HEK293 (cell line): ENCODE data around the gene C2orf49.

ENCODE experiments used
- CTCF ChIA-PET: fragments of 350-600 bp; formaldehyde crosslinking; extraction: SDS; loops from one replicate; lab custom pipeline; 2021; ENCODE audit warnings: antibody characterized with exemption; lab: Yijun Ruan, JAX
- POLR2A ChIA-PET: fragments of 300-600 bp; formaldehyde crosslinking; extraction: SDS; loops from one replicate; lab custom pipeline; 2020; ENCODE audit warnings: antibody characterized with exemption, inconsistent platforms; lab: Yijun Ruan, JAX
- H3K27ac ChIP-seq: fragments of 200-500 bp; sonication (Bioruptor generic); 2 replicates; pipeline ENCODE4 v1.5.1; 2014; ENCODE audit warnings: low read depth, low read length, control low read depth, inconsistent platforms; ENCODE audit errors: extremely low read depth
- H3K36me3 ChIP-seq, 2 experiments: fragments of 200-500 bp in 1 of 2; sonication (Bioruptor generic) in 1 of 2; 1 replicate in 1 of 2; 2 replicates in 1 of 2; pipeline ENCODE4 v1.5.1; 2014 to 2017; ENCODE audit warnings: inconsistent platforms in 2 of 2, low read length in 2 of 2; ENCODE audit not compliant: control insufficient read depth in 2 of 2, insufficient read depth in 1 of 2
- H3K4me1 ChIP-seq: fragments of 200-500 bp; sonication (Bioruptor generic); 2 replicates; pipeline ENCODE4 v1.5.1; 2014; ENCODE audit warnings: mild to moderate bottlenecking, low read length, inconsistent platforms; ENCODE audit not compliant: control insufficient read depth, insufficient read depth
- H3K4me3 ChIP-seq: 2 replicates; pipeline ENCODE4 v1.5.1; 2011; ENCODE audit warnings: low read depth, mild to moderate bottlenecking, control low read depth, low read length, moderate library complexity
- H3K9me3 ChIP-seq: fragments of 200-500 bp; sonication (Bioruptor generic); 2 replicates; pipeline ENCODE4 v1.5.1; 2014; ENCODE audit warnings: low read depth, low read length, inconsistent platforms; ENCODE audit not compliant: control insufficient read depth, insufficient read depth
- GLI4 ChIP-seq: fragments of 450-650 bp; formaldehyde crosslinking; IDR thresholded peaks from 2 replicates; pipeline ENCODE4 v1.5.1; 2016; ENCODE audit warnings: missing biosample characterization, missing genetic modification characterization
- KLF1 ChIP-seq: fragments of 450-650 bp; formaldehyde crosslinking; IDR thresholded peaks from 2 replicates; pipeline ENCODE4 v1.5.1; 2016; ENCODE audit warnings: missing biosample characterization, missing genetic modification characterization
- KLF8 ChIP-seq: fragments of 450-650 bp; formaldehyde crosslinking; IDR thresholded peaks from 2 replicates; pipeline ENCODE4 v1.5.1; 2016; ENCODE audit warnings: missing biosample characterization, missing genetic modification characterization
- RBAK ChIP-seq: fragments of 450-650 bp; formaldehyde crosslinking; IDR thresholded peaks from 2 replicates; pipeline ENCODE4 v1.5.1; 2016; ENCODE audit warnings: missing biosample characterization, missing genetic modification characterization
- ZNF155 ChIP-seq: fragments of 450-650 bp; formaldehyde crosslinking; IDR thresholded peaks from 2 replicates; pipeline ENCODE4 v1.5.1; 2016; ENCODE audit warnings: missing biosample characterization, missing genetic modification characterization
- ZNF223 ChIP-seq: fragments of 450-650 bp; formaldehyde crosslinking; IDR thresholded peaks from 2 replicates; pipeline ENCODE4 v1.5.1; 2016; ENCODE audit warnings: missing biosample characterization, missing genetic modification characterization
- ZNF350 ChIP-seq: fragments of 450-650 bp; formaldehyde crosslinking; IDR thresholded peaks from 2 replicates; pipeline ENCODE4 v1.5.0; 2017; ENCODE audit warnings: missing biosample characterization, mild to moderate bottlenecking, missing genetic modification characterization
- ZNF37A ChIP-seq: fragments of 450-650 bp; IDR thresholded peaks from 2 replicates; pipeline ENCODE4 v1.5.1; 2018; ENCODE audit warnings: missing biosample characterization, missing genetic modification characterization
- ZNF660 ChIP-seq: fragments of 450-650 bp; IDR thresholded peaks from 2 replicates; pipeline ENCODE4 v1.5.1; 2018; ENCODE audit warnings: missing biosample characterization, mild to moderate bottlenecking, missing genetic modification characterization
- ZNF670 ChIP-seq: fragments of 450-650 bp; formaldehyde crosslinking; IDR thresholded peaks from 2 replicates; pipeline ENCODE4 v1.5.1; 2016; ENCODE audit warnings: missing biosample characterization, missing genetic modification characterization, low read depth
- ZNF76 ChIP-seq: fragments of 450-650 bp; formaldehyde crosslinking; IDR thresholded peaks from 2 replicates; pipeline ENCODE4; 2016; ENCODE audit warnings: low read depth, missing biosample characterization, missing genetic modification characterization, borderline replicate concordance
- ZNF843 ChIP-seq: fragments of 450-650 bp; formaldehyde crosslinking; IDR thresholded peaks from 2 replicates; pipeline ENCODE4 v1.5.1; 2016; ENCODE audit warnings: missing biosample characterization, missing genetic modification characterization
- TF ChIP-seq, protein P1 (sequence below): fragments of 450-650 bp; formaldehyde crosslinking; IDR thresholded peaks from 2 replicates; pipeline ENCODE4 v1.5.1; 2016; ENCODE audit warnings: missing biosample characterization, missing genetic modification characterization
- TF ChIP-seq, protein P2 (sequence below): fragments of 450-650 bp; formaldehyde crosslinking; IDR thresholded peaks from 2 replicates; pipeline ENCODE4 v1.5.1; 2016; ENCODE audit warnings: missing biosample characterization, missing genetic modification characterization
- TF ChIP-seq, protein P3 (sequence below): fragments of 450-650 bp; formaldehyde crosslinking; IDR thresholded peaks from 2 replicates; pipeline ENCODE4 v1.5.1; 2016; ENCODE audit warnings: missing biosample characterization, missing genetic modification characterization, borderline replicate concordance
- TF ChIP-seq, protein P4 (sequence below): fragments of 450-650 bp; formaldehyde crosslinking; IDR thresholded peaks from 2 replicates; pipeline ENCODE4; 2016; ENCODE audit warnings: missing biosample characterization, missing genetic modification characterization
- TF ChIP-seq, protein P5 (sequence below): fragments of 450-650 bp; formaldehyde crosslinking; IDR thresholded peaks from 2 replicates; pipeline ENCODE4 v1.5.1; 2017; ENCODE audit warnings: missing biosample characterization, mild to moderate bottlenecking, missing genetic modification characterization, moderate library complexity
- TF ChIP-seq, protein P6 (sequence below): fragments of 450-650 bp; formaldehyde crosslinking; IDR thresholded peaks from 2 replicates; pipeline ENCODE4 v1.5.1; 2016; ENCODE audit warnings: missing biosample characterization, missing genetic modification characterization
- TF ChIP-seq, protein P7 (sequence below): fragments of 450-650 bp; formaldehyde crosslinking; IDR thresholded peaks from 2 replicates; pipeline ENCODE4 v1.5.1; 2016; ENCODE audit warnings: missing biosample characterization, missing genetic modification characterization

C2orf49 gene

DNA sequence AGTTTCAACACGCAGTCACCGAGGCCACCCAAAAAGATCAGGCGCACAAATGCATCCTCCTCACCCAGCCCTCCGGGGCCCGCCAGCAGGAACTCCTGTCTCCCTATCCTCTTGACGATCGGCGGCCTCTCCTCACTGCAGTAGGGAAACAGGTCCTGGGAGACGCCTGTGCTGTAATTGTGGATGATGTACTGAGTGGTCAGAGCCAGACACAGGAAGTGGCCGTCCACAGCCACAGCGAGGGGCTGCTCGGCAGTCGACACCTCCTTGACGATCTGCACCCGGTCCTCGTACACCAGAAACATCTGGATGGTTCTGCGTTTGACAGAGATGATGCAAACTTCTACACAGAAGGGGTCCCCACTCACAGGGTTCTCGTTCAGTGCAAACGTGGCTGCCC is 29.8 kb upstream of the C2orf49 start (continued):
- TF ChIP-seq, protein P1, sequence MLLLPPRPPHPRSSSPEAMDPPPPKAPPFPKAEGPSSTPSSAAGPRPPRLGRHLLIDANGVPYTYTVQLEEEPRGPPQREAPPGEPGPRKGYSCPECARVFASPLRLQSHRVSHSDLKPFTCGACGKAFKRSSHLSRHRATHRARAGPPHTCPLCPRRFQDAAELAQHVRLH (tag by site-specific recombination) = no peak

DNA sequence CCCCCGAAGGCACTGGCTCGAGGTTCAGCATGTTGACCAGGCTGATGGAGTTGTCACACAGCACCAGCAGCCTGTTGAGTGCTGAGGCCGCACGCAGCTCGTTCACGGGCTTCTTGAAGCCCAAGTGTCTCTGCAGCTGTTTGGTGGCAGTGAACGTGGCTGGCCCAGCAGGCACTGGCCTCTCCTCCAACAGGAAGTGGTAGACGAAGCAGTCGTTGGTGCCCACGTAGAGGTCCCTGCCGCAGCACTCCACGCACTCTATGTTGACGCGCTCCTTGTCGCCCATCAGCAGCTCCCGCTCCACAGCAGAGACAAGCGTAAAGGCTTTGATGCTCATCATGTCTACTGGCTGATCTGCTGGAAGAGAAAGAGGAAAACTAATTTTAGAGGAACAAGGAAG is 29.4 kb upstream of the C2orf49 start:
- ChIA-PET POLR2A (no interaction called here), CTCF (no interaction called here)
- peaks cover 0 to 20% of the 10 kb centered on the region in 2 experiments; a peak in 2 of 3 replicates for H3K36me3 ChIP-seq
- no peaks in the 10 kb centered on the region for H3K9me3 ChIP-seq
- H3K4me3 ChIP-seq = no peak overlapping the region
- no peaks in the 10 kb centered on the region for H3K4me1 ChIP-seq
- TF ChIP-seq RBAK (tag by site-specific recombination) (no peak), ZNF76 (tag by site-specific recombination) (no peak), KLF8 (no peak), ZNF37A (tag by site-specific recombination) (no peak), ZNF155 (no peak), ZNF670 (tag by site-specific recombination) (no peak), ZNF843 (tag by site-specific recombination) (no peak), ZNF223 (tag by site-specific recombination) (no peak), GLI4 (no peak), ZNF660 (tag by site-specific recombination) (no peak), ZNF350 (tag by site-specific recombination) (no peak), KLF1 (tag by site-specific recombination) (no peak)
- TF ChIP-seq, protein P2, sequence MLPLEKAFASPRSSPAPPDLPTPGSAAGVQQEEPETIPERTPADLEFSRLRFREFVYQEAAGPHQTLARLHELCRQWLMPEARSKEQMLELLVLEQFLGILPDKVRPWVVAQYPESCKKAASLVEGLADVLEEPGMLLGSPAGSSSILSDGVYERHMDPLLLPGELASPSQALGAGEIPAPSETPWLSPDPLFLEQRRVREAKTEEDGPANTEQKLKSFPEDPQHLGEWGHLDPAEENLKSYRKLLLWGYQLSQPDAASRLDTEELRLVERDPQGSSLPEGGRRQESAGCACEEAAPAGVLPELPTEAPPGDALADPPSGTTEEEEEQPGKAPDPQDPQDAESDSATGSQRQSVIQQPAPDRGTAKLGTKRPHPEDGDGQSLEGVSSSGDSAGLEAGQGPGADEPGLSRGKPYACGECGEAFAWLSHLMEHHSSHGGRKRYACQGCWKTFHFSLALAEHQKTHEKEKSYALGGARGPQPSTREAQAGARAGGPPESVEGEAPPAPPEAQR (tag by site-specific recombination) = no peak
- TF ChIP-seq, protein P3, sequence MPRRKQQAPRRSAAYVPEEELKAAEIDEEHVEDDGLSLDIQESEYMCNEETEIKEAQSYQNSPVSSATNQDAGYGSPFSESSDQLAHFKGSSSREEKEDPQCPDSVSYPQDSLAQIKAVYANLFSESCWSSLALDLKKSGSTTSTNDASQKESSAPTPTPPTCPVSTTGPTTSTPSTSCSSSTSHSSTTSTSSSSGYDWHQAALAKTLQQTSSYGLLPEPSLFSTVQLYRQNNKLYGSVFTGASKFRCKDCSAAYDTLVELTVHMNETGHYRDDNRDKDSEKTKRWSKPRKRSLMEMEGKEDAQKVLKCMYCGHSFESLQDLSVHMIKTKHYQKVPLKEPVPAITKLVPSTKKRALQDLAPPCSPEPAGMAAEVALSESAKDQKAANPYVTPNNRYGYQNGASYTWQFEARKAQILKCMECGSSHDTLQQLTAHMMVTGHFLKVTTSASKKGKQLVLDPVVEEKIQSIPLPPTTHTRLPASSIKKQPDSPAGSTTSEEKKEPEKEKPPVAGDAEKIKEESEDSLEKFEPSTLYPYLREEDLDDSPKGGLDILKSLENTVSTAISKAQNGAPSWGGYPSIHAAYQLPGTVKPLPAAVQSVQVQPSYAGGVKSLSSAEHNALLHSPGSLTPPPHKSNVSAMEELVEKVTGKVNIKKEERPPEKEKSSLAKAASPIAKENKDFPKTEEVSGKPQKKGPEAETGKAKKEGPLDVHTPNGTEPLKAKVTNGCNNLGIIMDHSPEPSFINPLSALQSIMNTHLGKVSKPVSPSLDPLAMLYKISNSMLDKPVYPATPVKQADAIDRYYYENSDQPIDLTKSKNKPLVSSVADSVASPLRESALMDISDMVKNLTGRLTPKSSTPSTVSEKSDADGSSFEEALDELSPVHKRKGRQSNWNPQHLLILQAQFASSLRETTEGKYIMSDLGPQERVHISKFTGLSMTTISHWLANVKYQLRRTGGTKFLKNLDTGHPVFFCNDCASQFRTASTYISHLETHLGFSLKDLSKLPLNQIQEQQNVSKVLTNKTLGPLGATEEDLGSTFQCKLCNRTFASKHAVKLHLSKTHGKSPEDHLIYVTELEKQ = no peak
- TF ChIP-seq, protein P4, sequence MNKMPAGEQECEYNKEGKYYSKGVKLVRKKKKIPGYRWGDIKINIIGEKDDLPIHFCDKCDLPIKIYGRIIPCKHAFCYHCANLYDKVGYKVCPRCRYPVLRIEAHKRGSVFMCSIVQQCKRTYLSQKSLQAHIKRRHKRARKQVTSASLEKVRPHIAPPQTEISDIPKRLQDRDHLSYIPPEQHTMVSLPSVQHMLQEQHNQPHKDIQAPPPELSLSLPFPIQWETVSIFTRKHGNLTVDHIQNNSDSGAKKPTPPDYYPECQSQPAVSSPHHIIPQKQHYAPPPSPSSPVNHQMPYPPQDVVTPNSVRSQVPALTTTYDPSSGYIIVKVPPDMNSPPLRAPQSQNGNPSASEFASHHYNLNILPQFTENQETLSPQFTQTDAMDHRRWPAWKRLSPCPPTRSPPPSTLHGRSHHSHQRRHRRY = no peak
- TF ChIP-seq, protein P5, sequence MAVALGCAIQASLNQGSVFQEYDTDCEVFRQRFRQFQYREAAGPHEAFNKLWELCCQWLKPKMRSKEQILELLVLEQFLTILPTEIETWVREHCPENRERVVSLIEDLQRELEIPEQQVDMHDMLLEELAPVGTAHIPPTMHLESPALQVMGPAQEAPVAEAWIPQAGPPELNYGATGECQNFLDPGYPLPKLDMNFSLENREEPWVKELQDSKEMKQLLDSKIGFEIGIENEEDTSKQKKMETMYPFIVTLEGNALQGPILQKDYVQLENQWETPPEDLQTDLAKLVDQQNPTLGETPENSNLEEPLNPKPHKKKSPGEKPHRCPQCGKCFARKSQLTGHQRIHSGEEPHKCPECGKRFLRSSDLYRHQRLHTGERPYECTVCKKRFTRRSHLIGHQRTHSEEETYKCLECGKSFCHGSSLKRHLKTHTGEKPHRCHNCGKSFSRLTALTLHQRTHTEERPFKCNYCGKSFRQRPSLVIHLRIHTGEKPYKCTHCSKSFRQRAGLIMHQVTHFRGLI (tag by site-specific recombination) = no peak
- TF ChIP-seq, protein P6, sequence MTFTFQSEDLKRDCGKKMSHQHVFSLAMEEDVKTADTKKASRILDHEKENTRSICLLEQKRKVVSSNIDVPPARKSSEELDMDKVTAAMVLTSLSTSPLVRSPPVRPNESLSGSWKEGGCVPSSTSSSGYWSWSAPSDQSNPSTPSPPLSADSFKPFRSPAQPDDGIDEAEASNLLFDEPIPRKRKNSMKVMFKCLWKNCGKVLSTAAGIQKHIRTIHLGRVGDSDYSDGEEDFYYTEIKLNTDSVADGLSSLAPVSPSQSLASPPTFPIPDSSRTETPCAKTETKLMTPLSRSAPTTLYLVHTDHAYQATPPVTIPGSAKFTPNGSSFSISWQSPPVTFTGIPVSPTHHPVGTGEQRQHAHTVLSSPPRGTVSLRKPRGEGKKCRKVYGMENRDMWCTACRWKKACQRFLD (tag by site-specific recombination) = no peak
- TF ChIP-seq, protein P7, sequence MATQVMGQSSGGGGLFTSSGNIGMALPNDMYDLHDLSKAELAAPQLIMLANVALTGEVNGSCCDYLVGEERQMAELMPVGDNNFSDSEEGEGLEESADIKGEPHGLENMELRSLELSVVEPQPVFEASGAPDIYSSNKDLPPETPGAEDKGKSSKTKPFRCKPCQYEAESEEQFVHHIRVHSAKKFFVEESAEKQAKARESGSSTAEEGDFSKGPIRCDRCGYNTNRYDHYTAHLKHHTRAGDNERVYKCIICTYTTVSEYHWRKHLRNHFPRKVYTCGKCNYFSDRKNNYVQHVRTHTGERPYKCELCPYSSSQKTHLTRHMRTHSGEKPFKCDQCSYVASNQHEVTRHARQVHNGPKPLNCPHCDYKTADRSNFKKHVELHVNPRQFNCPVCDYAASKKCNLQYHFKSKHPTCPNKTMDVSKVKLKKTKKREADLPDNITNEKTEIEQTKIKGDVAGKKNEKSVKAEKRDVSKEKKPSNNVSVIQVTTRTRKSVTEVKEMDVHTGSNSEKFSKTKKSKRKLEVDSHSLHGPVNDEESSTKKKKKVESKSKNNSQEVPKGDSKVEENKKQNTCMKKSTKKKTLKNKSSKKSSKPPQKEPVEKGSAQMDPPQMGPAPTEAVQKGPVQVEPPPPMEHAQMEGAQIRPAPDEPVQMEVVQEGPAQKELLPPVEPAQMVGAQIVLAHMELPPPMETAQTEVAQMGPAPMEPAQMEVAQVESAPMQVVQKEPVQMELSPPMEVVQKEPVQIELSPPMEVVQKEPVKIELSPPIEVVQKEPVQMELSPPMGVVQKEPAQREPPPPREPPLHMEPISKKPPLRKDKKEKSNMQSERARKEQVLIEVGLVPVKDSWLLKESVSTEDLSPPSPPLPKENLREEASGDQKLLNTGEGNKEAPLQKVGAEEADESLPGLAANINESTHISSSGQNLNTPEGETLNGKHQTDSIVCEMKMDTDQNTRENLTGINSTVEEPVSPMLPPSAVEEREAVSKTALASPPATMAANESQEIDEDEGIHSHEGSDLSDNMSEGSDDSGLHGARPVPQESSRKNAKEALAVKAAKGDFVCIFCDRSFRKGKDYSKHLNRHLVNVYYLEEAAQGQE (tag by site-specific recombination) = no peak
- no peak overlapping the region for H3K27ac ChIP-seq
